IPS-NIHi11 (cell line): ENCODE results near the gene ELAVL1.

ENCODE experiments used
- DNase-seq: peaks from one replicate; pipeline ENCODE4 v3.0.0; 2012; ENCODE audit warnings: mixed read lengths, low spot score

The ELAVL1 gene

GRCh38 chr19:7985481-7985911 lies 19.9 kb downstream of the ELAVL1 start:
- no peak for DNase-seq

DNA sequence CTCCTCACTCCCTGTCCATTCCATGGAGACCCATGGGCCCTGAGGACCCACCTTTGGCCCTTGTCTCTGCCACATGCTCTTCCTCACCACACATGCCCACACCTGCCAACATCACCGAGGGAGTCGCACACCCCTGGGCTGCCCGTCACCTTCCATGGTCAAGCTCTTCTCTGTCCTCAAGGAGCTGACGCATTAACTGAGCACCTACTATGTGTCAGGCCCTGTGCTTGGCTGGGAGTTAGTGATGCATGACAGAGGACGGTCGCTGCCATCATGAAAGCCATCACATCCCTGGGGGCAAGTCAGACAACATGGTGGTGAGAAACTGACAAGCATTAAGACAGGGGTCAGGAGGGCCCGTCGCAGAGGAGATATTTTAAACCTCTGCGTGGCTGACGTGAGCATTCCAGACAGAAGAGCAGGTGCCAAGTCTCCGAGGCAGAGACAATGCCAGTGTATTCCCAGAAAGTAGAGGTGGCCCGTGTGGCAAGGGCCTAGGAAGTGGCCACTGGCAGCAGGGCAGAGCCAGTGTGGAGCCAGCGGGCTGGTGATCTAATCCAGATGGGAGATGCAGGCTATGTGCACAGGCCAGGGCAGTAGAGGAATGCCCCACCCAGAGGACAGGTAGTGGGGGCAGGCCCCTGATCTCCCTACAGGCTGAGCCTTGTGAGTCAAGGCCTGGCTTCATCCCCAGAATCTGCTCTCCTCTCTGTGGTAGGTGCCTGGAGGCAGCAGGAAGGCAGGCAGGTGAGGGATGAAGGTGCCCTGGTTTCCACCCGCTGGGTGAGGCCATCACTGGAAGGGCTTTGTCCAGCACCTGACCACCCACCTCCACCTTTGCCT lies 21.2 kb downstream of the ELAVL1 start:
- DNase-seq, result no peak

- no peak for DNase-seq
Observed at GRCh38 chr19:7983286-7983950, 22.0 kb downstream of the ELAVL1 start.

- no peak for DNase-seq
Observed at GRCh38 chr19:7982651-7983099, 22.8 kb downstream of the ELAVL1 start.

- no peak for DNase-seq
Observed at GRCh38 chr19:7982103-7982502, 23.3 kb downstream of the ELAVL1 start.

GRCh38 chr19:7981661-7982060 lies 23.8 kb downstream of the ELAVL1 start:
- DNase-seq, result no peak

DNA sequence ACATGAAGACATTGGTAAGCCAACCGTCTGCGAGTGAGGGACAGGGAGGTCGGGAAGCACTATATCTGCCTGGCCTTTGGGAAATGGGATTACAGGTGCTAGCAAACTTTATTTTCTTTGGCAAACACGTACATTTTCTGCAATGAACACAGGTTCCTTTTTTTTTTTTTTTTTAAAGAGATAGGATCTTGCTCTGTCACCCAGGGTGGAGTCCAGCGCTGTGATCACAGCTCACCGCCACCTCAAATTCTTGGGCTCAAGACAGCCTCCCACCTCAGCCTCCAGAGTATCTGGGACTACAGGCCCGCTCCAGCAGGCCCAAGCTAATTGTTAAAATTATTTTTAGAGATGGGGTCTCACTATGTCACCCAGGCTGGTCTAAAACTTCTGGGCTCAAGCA lies 24.2 kb downstream of the ELAVL1 start:
- no peak for DNase-seq

- DNase-seq, result no peak
Observed at GRCh38 chr19:7980635-7981121, 24.8 kb downstream of the ELAVL1 start.

DNA sequence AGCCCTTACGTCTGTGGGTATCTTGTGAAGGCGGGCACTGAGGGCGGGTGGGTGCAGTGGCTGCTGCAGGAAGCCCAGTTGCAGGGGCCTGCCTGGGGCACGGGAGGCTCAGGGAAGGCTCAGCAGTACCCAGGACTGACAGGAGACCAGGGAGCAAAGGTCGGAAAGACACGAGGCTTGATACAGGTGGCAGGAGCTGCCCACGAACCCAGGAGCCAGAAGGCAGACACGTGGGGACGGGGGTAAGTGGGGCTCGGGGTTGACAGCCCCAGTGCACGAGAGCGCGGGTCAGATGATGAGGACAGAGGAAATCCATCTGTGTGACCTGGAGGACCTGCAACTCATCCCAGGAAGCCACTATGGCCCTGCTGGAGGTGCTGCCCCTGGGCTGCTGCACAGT lies 25.3 kb downstream of the ELAVL1 start:
- DNase-seq, result no peak

- DNase-seq, result no peak
Observed at GRCh38 chr19:7979559-7979958, 25.9 kb downstream of the ELAVL1 start.

- no peak for DNase-seq
Observed at GRCh38 chr19:7979011-7979410, 26.4 kb downstream of the ELAVL1 start.

GRCh38 chr19:7978179-7978825 lies 27.1 kb downstream of the ELAVL1 start:
- no peak for DNase-seq

- no peak for DNase-seq
Observed at GRCh38 chr19:7977723-7978040, 27.8 kb downstream of the ELAVL1 start.

DNA sequence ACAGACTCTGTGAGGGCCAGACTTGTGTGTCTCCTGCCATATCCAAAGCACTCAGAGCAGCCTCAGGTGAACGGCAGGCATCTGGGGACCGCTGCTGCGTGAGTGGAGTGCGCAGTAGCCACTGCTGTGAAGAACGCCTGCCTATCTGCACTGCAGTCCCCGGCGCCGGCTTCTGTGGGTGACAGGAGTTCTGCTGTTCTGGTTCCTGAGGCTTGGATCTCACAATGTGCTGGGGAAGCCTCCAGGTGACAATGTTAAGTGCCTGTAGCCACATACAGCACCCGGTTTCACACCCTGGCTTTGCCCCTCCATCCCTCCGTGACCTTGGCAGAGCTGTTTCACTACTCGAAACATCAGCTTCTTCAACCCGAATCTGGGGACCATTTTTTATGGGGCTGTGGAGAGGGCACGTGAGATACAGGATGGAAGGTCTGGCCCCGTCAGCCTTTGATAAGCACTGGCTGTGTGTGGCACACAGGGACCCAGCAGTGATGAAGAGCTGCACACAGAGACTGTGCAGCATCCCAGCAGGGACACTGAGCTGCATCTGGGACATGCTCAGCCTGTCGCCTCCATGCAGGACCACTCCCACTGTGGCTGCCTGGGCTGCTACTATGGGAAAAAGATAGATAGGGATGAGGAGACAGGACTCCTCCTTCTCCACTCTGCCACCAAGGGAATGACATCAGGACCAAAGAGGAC lies 28.3 kb downstream of the ELAVL1 start:
- no peak for DNase-seq

GRCh38 chr19:7976461-7976860 lies 29.0 kb downstream of the ELAVL1 start:
- no peak for DNase-seq

DNA sequence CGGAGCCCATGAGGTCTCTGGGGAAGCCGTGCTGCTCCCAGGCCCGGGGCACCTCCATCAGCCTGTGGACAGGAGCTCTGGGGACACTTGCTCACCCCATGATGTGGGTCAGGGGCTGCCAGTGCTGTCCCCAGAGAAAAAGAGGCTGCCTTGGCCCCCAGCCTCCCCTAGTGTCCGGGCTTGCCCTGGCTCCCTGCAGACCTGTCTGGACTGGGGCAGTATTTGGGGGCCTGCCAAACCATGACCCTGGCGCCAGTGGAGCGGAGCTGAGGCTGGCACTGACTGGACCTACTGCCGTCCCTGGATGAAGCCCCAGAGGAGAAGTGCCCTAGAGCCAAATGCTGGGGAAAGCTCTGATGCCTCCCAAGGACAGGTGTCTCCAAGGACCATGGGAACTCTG lies 30.4 kb downstream of the ELAVL1 start:
- DNase-seq, result no peak

DNA sequence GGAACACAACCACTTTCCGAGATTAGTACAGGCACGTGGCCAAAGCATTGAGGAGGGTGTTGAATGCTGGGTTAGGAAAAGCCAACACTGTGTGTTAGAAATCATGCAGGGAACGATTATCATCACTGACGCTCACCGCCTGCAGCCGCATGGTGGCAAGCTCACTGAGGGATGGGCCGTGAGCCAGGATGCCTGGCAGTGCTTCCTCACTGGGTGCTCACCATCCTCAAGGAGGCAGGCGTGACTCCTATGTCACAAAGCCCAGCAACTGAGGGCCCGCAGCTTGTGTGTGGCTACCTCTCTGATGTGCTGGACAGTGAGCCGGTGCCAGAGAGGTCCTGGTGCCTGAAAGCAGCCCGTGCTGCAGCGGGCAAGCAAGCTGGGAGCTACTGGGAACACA lies 31.6 kb downstream of the ELAVL1 start:
- no peak for DNase-seq

DNA sequence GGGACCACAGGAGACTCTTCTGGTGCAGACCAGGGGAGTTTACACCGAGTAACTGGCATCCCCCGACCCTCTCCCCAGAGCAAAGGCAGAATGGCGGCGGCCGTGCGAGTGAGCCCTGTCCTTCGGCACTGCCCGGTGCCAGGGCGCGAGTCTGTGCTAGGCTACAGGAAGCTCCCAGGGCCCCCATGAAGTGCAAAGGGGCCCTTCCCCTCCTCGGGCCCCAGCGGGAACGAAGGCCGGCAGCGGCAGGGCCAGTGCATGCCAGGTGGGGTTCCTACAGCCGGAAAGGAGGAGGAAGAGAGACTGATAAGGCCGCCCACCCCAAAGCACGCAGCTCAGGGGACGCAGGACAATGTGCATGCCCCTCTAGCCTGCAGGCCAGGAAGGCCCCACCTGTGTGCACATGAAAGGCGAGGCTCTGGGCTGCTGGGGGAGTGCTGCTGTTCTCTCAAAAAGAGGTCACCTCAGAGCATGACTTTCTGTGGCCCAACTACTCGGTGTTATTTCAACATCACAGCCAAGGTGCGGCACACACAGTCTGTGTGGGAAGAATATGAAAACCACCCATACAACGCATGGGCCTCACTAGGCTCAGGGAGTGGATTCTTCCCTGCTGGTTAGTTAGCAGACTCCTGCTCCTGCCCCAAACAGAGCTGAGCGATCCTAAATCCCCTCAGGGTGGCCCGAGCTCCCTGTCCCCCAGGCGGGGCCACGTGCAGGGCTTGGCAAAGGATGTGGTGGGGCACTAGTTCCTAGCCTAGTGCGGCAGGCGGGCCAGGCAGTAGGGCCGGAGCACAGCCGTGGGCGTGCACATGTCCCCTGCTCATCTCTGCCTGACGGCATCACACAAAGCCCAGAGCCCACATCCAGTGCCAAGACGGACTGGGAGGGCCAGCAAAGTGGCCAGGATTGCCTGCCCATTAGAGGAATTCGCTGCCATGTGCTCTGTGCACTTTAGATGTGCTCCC lies 33.6 kb downstream of the ELAVL1 start:
- DNase-seq, result no peak

- peak; percentile 84 for DNase-seq
Observed at GRCh38 chr19:7970716-7971448, 34.6 kb downstream of the ELAVL1 start.

DNA sequence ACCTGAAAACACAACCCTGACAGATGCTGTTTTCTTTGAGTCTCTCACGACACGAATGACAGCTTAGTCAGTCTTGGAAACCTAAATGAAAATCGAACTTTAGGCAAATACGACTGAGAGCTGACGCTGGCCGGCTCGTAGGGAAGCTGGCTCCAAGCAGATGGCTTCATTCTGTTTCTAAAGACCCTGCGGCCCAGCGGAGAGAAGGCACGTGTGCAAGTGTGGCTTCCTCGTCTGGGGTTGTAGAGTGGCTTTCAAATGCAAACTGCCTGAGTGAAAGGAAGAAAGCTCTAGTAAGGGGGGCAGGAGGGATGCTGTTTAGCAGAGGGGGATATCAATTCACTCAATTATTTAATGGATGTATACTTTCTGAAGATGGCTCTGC lies 35.9 kb downstream of the ELAVL1 start:
- DNase-seq, result peak; percentile 78
